SK-N-MC (cell line): Measurements from ENCODE around the gene BUD23.

Source experiments
- EZH2 ChIP-seq: fragments of 200-600 bp; sonication (generic); IDR thresholded peaks from one replicate; pipeline ENCODE4 v1.6.1; 2017; ENCODE audit warnings: antibody characterized with exemption
- POLR2AphosphoS5 ChIP-seq: IDR thresholded peaks from 2 replicates; pipeline ENCODE4 v1.6.1; 2012; ENCODE audit warnings: mild to moderate bottlenecking, low read depth, low read length, borderline replicate concordance

GRCh38 chr7:73742753-73743641, 59.6 kb downstream of the BUD23 start:
- TF ChIP-seq EZH2 (no peak), POLR2AphosphoS5 (no peak)
